DOHH2 (cell line): Measurements from ENCODE around the gene SLC66A2.

Experiments
- CTCF ChIP-seq: fragments of 200-600 bp; sonication (generic); IDR thresholded peaks from one replicate; pipeline ENCODE4 v1.5.1; 2014; ENCODE audit warnings: antibody characterized with exemption, mild to moderate bottlenecking, low read depth, low read length; ENCODE audit not compliant: poor library complexity, severe bottlenecking
- EZH2phosphoT487 ChIP-seq: fragments of 200-600 bp; sonication (generic); IDR thresholded peaks from 2 replicates; pipeline ENCODE4 v1.6.1; 2017; ENCODE audit warnings: borderline replicate concordance, mild to moderate bottlenecking, antibody characterized with exemption, low read length, moderate library complexity, mixed read lengths

GRCh38 chr18:79942786-79943607 is 8.5 kb downstream of the SLC66A2 start:
- TF ChIP-seq CTCF (no peak), EZH2phosphoT487 (no peak)
